Stimulated activated CD4-positive, alpha-beta T cell treated with anti-CD3 and anti-CD28 coated beads, Interleukin-2, amount 100 ng/mL, for 48 hours (primary cell): ENCODE measurements around the gene LZTFL1.

ENCODE experiments used
- DNase-seq, 2 donors: peaks; one replicate each; pipeline ENCODE4 v3.0.0-alpha.2; 2020

The LZTFL1 gene

DNA sequence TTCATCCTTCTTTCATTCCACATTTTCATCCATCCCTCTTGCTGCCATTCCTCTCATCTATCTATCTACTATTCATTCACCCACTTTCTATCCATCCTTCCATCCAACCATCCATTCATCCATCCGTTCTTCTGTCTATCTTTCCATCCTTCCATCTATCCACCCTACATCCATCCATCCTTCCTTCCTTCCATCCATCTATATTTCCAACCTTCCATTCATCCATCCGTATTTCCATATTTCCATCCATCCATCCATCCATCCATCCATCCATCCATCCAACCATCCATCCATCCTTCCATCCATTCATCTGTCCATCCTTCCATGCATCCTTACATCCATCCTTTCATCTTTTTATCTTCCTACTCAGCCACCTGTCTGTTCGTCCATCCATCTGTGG, 59.5 kb downstream of the LZTFL1 start:
- DNase-seq: no peak

DNA sequence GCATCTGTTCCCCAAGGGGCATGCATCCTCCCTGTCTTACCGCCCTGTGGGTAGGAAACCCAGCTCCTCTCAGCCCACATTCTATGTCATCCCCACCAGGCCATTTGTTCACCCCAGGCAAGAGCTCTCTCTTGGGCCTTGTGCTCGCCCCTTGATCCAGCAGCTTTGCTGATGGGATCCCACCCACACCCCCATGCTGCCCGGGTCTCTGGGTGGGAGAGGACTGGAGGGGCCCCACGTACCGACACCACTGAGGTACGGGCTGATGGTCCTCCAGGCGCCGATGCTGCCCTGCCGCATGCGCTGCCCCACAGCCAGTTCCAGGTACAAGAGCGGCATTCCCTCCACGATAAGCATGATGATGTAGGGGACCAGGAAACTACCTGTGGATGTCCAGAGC, 60.1 kb downstream of the LZTFL1 start:
- no peak for DNase-seq

DNA sequence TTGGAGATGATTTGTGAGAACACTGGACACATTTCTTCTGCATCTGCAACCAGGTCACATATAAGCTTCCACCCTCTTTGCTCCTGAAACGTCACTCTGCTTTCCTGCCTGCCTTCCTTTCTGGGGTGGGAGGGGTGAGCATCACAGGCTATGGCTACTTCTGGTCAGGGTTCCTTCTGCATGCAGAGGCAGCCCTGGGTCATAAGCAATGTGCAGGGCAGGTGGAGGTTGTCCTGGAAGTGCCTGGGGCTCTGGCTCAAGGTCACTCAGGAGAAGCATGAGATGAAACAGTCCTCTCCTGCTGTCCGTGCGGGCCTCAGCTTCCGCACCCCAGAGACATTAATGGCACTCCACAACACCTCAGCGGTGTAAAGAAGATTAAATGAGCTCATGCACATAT, 60.6 kb downstream of the LZTFL1 start:
- DNase-seq: no peak

DNA sequence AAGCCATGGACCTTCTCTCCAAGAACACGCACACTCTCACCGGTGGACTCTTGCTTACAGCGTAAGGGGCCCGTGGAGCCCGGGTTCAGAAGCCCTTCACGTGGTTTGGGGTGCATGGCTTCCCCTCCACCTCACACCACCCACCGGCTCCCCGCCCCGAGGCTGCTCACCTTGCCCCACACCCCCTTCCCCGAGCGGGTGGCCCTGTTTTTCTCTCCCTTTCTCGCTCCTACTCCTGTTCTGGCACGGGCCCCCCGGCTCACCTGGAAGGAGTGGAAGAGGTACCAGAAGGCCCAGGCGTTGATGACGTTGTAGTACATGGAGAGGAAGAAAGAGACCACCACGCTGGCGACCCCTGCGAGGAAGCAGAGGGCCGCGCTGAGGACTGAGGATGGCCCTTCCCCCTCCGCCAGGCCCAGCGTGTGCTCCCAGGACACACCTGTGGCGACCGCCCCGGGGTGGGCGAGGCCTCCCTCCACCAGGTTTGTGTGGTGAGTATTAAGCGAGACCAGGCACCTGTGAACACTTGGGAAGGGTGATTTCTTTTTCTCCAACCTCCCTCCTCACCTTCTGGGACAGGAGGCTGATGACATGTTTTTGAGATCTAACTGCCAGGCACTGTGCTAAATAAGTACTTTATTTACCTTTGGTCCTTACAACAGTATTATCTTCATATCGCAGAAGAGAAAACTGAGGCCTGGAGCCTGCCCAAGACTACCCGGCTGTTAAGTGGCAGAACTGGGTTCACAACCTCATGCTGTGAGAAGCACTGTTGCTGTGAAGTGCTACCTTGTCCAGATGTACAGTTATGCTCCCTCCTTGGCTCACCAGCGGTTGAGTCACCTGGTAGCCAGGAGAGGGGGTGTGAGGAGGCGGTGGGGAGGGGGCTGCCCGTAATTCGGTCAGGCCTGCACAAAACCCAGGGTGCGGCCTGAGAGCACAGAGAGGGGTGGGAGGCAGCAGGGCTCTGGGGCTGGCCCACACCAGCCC, 61.9 kb downstream of the LZTFL1 start:
- no peak for DNase-seq

DNA sequence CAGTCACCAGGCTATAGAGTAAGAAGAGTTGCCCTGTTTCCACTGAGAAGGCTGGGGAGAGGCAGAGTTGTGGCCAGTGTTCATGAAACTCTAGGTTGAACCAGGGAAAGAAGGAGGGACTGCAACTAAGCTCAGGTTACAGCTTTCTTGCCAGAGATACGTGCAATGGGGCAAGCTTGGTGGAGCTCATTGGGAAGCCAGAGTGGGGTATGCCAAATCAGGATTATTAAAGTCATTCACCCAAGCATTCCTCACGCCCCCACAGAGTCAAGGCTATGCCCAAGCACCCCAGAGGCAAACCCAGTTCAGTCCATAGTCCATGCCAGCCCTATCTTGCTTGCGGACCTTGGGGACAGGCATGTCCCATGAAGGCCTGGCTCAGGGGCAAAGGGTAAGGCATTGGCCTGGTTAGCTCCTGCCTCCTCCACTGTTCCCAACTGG, 63.1 kb downstream of the LZTFL1 start:
- no peak for DNase-seq

DNA sequence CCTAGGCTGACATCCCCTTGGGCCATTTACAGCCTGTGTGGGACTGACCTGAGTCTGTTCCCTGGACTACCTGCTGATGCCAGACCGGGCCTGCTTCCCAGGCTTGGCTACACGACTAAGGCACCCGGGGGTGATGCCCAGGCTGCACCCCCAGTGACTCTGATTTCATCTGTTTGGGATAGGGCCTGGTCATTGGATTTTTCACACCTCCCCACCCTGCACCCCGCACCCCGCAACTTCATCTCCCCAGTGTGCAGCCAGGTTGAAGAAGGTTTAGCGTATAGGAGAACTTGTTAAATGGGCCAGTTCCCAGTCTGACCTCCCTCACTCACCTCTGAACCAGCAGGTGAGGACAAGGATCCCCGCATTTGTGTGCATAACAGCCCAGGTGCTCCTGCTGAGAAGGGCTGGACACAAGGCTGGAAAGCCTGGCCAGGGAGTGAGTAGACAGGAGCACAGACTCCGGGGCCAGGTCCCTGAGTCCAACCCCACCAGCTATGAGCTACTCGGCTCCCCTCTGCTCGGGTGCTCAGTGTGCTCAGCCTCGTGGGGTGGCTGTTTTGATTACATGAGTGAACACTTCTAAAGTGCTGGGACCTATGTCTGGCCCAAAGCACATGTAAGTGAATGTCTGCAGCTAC, 64.1 kb downstream of the LZTFL1 start:
- DNase-seq: no peak

DNA sequence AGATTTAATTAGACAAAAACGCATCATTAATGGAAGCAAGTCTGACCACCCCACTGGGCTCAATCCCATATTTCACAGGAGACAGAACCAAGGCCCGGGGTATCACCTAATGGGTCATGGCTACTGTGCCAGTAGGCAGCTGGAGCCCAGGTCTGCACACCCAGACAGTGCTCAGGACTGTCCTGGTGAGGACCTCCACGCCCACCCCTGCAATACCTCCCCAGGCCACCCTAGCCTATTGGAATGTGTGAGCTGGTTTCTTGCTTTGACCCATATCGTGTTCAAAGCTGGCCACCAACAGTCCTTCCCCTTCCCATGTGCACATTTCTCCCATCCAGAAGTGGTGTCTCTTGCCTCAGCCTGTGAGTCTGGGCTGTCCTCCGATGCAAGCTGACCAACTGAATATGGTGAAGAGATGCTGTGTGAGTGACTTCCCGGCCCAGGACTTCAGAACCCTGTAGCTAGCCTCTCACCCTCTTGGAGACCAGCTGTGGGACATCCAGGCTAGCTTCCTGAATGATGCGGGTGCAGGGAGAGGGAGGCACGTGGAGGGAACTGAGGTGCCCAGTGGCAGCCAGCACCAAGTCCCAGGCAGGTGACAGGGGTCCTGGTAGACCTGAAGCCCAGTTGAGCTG, 64.7 kb downstream of the LZTFL1 start:
- DNase-seq: no peak

DNA sequence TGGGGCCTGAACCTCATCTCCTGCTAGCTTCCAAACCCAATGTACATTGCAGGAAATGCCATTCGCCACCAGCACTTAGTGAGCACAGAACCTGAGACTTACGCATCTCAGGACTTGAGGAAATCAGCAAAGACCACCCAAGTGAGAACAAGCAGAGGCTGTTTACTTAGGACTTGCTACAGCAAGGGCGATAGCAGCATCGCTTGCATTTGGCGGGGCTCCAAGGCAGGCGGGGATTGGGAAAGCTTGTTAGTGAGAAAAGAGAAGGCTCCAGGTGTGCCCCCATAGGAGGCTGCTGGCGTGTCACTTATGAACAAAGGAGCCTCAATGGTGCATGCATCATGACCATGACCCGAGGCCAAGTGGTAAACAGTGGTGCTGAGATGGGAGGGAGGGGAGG, 65.3 kb downstream of the LZTFL1 start:
- DNase-seq: no peak

DNA sequence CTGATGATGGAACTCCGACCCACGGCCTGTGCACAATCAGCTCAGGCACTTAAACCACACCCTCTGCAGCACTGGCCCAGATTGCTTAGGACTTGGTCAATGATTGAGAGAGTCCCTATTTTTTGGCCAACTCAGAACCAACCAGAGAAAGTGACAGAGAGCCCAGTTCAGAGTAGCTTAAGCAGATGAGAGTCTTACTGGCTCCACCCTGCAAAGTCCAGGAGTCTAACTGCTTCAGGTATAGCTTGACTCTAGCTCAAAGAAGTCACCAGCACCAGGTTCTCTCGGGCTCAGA, 65.7 kb downstream of the LZTFL1 start:
- no peak for DNase-seq

DNA sequence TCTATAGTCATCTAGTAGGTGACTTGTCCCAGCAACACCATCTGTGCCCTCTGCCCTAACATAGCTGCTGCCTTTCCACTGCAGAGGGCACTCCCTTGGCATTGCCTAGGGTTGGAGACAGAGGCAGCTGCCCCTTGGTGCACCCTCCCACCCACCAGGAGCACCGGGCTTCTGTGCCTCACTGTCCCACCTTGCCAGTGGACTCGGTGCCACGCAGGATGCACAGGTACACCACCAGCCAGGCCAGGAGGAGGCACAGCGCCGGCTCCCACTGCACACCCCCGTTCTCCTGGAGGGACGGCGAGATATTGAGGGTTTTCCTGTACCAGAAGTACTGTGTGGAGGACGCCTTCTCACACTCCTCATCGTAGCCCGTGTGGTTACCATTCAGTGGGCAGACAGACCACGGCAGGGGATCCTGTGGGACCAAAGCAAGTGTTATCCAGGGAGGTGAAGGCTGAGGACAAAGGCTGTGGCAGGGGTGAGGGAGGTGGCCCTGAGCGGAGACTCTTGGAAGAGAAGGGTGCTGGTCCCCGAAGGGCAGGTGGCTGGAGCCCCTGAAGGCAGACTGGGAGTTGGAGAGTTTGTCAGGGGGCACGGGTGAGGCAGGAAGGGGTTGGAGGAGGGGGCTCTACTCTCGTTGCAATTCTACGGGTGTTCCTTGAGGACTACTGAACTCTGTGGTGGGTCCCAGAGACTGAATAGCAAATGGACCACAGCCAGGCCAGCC, 66.2 kb downstream of the LZTFL1 start:
- DNase-seq: no peak

DNA sequence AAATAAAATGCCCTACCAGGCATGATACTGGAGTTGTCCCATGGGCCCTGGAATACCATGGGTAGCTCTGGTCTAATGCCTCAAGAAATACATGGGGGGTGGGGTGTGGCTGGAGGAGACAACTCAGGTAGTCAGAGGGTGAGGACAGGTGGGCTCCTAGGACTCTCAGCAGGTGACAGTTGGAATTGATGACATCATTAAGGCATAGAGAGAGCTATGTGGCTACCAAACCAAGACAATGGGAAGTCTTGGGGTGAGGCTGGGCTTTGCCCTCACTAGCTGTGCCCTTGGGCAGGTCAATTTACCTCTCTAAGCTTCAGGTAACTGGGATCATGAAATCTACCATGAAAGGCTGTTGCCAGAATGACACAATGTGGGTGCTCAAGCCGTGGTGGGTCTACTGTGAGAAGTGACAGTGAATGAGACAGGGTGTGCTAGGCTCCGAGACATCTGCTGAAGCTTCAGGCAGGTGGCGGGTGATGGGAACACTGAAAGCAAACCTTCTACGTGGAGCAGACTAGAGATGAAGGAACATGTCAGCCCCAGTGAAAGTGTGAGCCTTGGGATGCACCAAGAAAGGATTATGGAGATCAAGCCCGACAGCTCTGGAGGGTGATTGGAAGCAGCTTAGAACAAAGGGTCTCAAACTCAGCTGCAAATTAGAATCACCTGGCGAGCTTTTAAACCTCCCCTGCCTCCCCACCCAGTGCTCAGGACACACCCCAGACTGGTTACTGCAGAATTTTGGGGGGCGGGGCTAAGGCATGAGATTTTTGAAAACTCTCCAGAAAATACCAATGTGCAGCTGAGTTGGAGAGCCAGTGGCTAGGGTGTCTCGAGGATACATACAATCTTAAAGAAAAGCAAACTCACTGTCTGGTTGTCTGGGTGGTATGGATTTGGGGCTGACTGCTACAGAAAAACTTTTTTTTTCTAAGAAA, 67.1 kb downstream of the LZTFL1 start:
- DNase-seq: no peak

DNA sequence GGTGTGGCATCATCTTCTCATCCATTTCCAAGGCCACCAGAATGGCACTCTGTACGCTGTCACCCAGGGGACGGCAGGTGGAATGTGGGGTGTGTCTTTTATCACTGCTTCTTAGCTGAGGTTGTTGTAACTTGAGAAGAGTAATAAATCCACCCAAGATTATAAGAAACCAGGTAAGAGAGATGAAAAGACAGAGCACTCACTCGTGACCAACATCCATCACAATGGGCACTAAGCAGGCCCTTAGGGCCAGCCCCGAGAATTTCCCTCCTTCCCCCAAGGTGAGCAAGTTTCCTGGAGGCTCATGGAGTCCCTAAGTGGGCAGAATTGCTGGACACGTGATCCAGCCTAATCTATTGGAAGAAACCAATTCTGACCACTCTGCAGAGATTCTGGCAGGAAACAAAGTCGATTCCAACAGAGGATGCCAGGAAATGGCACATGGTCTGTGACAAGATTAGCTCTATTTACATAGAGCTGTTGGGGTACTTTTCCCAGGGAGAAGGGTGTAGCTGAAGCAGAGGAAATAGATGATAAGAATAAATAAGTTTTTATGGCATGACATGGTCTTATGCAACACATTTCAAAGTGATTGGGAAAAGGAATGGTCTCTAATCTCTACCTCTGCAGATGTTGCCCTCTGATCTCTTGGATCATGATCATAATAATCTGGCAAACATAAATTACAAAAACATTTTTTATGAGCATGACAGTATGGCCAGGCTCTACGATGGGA, 68.0 kb downstream of the LZTFL1 start:
- DNase-seq: no peak
